HG03135 (cell line): ENCODE results near the gene CHCHD5.
"Not testable (repeated sequence)": the region's sequence is repeated elsewhere in the genome, so short reads cannot be mapped to it uniquely, and the experiment has no call there.

Experiments used
- ATAC-seq: cut with Tn5 transposase; IDR thresholded peaks from one replicate; pipeline ENCODE4 v1.9.1; 2021; ENCODE audit warnings: mild to moderate bottlenecking, moderate library complexity; ENCODE audit not compliant: unreplicated experiment

The CHCHD5 gene

DNA sequence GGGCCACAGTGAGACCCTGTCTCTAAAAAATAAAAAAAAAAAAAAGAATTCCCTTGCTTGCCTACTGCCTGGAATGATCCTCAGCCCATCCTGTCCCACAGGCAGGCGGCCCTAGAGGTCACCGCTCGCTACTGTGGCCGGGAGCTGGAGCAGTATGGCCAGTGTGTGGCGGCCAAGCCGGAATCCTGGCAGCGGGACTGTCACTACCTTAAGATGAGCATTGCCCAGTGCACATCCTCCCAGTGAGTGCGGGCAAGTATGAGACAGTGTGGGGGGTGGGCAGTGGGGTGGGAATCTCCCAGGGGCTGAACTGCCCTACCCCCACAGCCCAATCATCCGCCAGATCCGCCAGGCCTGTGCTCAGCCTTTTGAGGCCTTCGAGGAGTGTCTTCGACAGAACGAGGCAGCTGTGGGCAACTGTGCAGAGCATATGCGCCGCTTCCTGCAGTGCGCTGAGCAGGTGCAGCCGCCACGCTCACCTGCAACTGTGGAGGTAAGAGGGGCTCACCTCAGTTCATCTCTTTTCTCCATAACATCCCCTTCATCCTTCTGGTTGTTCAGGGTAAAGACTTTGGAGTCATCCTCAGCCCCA lies 1.6 kb downstream of the CHCHD5 start:
- no peak for ATAC-seq

DNA sequence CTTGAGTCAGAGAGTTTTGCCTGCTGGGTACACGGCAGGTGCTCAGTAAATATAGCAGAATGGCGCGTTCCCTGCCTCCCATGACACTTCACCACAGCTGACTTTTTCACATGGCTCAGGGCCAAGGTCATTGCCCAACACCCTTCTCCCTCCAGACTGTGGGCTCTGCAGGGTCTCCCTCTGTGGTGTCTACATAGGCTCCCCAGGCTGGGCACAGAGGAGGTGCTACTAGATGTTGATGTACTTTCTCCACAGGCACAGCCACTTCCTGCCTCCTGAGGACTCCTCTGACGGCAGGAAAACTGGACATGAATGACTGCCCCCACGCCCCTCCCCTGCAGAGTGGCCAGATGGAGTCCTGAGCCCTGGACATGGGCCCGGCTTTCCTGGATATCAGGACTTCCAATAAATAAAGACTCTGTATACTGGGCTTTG lies 4.2 kb downstream of the CHCHD5 start:
- no peak for ATAC-seq

DNA sequence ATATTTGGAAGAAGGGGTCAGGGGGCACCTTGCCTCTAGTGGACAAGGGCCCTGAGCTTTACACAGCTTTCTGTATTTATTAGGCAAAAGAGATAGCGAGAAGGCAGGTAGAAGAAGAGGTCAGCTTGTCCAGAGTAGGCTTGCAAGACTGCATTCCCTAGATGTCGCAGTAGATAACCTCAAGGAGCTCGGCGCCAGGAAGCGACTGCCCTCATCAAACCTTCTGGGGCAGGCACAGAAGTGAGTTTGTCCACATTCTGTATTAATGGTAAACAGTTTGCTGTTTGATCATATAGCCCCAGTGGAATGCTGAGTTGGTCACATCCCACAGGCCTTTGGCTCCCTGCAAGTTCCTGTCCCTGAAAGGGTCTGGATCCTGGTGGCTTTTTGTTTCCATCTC lies 7.0 kb downstream of the CHCHD5 start:
- no peak for ATAC-seq

DNA sequence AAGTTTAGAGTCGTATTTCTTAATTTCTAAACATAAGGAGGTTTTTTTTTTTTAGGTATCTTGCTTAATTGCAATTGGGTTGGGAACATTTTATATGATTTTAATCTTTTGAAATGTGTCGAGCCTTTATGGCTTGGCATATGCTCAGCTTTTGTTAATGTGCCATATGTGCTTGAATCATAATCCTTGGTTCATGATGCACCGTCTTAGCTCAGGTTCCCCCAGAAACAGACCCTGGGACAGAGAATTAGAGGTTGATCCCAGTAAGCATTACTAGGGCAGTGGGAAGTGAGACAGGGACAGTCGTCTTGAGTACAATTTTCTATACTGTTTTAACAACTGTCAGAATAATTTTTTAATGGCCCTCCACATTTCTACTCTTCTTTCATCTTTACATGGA lies 9.3 kb downstream of the CHCHD5 start:
- ATAC-seq: no peak

DNA sequence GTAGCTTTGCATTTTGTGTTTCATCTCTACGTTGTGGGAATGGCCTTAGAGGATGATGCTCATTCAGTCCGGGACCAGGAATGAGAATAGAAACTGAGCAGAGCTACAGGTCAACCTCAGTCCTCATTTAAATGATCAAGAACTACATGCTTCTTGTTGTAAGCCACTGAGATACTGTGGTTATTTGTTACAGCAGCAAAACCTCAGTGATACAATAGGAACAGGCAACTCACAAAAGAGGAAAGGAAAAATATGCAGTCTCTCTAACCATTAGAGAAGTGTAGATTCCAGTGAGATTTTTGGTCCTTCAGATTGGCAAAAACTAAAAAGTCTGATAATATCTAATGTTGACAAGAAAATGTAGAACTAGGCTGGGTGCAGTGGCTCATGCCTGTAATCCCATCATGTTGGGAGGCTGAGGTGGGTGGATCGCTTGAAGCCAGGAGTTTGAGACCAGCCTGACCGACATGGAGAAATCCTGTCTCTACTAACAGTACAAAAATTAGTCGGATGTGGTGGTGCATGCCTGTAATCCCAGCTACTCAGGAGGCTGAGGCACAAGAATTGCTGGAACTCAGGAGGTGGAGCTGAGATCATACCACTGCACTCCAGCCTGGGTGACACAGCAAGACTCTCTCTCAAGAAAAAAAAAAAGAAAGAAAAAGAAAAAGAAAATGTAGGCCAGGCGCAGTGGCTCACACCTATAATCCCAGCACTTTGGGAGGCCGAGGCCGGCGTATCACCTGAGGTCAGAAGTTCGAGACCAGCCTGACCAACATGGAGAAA lies 13.3 kb downstream of the CHCHD5 start:
- no peak for ATAC-seq

DNA sequence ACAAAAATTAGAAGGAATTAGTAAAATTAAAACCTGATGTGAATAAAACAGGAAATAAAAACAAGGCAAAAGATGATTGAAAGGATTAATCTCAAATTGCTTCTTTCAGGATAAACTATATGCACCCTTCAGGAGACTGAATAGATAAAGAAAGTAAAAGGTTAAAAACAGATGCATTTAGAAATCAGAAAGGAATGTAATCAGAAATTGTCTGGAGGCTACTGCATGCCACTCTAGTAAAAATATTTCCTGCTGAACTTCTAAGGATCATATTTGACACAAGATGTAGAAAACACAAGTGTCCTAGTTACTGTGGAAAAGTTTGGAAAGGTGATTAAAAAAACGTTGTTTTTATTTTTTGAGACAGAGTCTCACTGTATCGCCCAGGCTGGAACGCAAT lies 16.2 kb downstream of the CHCHD5 start:
- ATAC-seq: no peak

DNA sequence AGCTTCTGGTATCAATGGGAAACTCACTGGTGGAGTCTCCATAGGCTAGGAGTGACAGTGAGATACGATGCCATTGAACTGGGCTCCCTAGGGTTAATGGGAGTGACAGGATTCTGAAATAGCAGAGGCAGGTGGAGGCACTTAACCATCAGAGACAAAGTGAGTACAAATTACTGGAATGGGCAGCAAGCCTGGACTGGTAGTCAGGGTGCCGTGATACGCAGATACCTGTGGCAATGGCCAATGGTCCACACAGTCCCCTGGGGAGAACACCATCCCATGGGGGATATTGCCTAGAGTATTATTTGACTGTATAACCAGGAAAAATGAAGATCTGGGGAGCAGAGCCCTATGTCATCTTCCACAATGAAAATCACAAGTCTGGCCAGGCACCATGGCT lies 17.3 kb downstream of the CHCHD5 start:
- ATAC-seq: no peak

DNA sequence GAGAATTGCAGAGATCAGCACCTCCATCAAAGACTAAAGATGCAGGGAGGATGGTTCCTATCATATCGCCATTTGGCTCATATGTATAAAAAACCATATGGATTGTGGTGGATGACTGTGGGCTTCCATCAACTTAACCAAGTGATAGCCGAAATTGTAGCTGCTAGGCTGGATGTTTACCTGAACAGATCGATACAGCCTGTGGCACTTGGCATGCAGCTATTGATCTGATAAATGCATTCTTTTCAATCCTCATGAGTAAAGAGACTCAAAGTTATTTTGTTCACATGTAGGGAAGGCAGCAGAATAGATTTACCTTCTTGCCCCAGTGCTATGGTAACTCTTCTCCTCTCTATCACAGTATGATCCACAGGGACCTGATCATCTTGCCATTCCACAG lies 18.5 kb downstream of the CHCHD5 start:
- ATAC-seq: no peak

DNA sequence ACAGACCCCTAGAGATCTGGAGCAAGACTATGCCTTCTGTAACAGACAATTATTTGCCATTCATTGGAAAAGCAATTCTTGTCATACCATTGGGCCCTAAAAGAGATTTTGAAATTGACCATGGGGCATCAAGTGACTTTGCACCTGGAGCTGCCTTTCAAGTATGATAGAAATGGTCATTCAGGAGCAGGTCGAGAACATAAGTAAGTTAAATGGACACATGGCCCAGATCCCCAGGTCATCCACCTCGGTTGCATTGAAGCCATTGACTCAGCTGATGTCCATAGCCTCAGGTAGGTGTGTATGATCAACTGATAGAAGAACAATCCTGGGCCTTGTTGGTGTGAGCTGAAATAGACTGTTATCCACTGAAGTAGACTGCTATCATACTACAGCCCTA lies 19.3 kb downstream of the CHCHD5 start:
- ATAC-seq: no peak

DNA sequence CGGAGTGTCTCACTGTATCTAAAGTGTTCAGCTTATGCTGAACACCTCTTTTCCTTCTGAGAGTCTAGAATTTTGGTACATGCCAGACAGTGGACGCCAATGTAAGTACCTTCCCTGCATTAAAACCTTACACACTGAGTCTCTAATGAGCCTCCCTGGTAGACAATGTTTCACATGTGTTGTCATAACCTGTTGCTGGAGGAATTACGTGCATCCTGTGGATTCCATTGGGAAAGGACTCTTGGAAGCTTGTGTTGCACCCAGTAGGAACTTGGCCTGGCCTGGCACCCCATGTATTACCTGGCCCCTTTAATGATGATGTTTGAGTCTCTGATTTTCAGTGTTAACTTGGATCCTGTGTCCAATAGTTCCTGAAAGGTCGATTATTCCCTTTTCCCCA lies 20.5 kb downstream of the CHCHD5 start:
- ATAC-seq: no peak

DNA sequence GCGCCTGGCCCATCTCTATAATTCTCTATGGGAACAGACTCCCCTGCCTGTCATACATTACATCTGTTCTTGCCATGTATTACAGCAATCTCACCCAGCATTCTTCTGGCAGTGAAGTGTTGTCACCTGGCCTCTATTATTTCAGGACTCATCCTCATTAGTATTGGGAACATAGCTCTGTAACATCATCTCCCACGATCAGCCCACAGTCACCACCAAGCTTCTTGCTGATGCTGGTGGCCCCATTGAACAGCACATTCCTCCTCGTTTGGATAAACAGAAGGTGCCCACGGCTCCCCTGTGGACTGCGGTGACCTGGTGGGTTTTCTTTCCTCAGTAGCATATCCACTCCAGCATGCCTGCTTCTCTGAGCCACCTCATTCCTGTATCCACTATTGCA lies 21.5 kb downstream of the CHCHD5 start:
- no peak for ATAC-seq

DNA sequence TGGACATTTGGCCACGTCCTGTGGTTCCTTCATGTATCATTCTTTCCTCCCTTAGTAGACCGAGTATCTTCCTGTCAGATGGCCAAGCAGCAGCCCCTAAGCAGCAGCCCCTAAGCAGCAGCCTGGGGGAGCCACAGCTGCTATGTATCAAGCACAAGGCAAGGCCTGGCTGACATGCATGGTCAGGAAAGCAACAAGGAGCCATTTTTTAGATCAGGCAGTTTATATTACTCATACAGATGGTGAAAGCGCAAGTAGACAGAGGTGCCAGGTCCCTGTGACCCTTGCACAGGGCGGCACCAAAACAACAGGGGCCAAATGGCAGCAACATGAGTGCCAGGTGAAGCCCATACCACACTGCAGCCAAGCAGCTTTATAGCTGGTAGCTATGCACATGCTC lies 22.1 kb downstream of the CHCHD5 start:
- no peak for ATAC-seq

DNA sequence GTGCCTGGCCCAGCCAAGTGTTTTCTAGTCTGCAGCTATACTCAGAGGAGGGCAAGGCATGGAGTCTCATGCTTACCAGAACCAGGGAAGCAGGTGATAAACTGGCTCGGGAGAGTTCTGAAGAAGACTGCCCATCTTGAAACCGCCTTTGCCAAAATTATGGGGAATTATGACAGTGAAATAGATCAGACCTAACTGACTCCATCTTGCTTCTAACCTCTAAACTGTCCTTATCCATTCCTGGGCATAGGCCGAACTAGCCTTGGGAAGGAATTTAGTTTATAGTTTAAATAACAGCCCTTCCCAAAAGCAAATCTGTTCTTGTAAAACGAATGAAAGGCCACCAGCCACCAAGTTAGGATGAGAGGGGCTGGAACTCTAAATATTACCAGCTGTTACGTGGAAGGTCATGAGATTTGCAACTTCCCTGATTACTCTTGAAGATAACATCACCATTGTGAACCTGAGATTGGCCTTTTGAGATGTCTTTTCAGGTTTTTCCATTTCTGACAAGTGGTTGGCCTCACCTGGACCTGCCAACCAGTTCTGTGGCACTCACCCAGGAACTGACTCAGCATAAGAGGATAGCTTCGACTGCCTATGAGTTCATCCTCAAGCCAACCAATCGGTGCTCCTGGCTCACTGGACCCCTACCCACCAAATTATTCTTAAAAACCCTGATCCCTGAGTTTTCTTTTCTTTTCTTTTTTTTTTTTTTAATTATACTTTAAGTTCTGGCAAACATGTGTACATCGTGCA lies 23.4 kb downstream of the CHCHD5 start:
- no peak for ATAC-seq

DNA sequence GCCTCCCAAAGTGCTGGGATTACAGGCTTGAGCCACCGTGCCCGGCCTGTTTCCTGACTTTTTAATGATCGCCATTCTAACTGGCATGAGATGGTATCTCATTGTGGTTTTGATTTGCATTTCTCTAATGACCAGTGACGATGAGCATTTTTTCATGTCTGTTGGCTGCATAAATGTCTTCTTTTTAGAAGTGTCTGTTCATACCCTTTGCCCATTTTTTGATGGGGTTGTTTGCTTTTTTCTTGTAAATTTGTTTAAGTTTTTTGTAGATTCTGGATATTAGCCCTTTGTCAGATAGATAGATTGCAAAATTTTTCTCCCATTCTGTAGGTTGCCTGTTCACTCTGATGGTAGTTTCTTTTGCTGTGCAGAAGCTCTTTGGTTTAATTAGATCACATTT lies 24.9 kb downstream of the CHCHD5 start:
- ATAC-seq: not testable (repeated sequence)

DNA sequence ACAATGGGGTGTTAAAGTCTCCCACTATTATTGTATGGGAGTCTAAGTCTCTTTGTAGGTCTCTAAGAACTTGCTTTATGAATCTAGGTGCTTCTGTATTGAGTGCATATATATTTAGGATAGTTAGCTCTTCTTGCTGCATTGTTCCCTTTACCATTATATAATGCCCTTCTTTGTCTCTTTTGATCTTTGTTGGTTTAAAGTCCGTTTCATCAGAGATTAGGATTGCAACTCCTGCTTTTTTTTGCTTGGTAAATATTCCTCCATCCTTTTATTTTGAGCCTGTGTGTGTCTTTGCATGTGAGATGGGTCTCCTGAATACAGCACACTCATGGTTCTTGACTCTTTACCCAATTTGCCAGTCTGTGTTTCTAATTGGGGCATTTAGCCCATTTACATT lies 27.9 kb downstream of the CHCHD5 start:
- not testable (repeated sequence) for ATAC-seq

DNA sequence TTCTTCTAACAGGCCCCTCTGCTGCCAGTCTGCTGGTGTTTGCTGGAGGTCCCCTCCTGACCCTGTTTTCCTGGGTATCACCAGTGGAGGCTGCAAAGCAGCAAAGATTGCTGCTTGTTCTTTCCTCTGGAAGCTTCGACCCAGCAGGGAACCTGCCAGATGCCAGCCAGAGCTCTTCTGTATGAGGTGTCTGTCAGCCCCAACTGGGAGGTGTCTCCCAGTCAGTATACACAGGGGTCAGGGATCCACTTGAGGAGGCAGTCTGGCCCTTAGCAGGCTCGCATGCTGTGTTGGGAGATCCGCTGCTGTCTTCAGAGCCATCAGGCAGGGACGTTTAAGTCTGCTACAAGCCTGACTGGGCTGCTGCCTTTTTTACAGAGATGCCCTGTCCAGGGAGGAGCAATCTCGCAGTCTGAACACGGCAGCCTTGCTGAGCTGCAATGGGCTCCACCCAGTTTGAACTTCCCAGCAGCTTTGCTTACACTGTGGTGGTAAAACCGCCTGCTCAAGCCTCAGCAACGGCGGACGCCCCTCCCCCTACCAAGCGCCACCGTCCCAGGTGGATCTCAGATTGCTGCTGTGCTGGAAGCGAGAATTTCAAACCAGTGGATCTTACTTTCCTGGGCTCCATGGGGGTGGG lies 29.9 kb downstream of the CHCHD5 start:
- no peak for ATAC-seq

DNA sequence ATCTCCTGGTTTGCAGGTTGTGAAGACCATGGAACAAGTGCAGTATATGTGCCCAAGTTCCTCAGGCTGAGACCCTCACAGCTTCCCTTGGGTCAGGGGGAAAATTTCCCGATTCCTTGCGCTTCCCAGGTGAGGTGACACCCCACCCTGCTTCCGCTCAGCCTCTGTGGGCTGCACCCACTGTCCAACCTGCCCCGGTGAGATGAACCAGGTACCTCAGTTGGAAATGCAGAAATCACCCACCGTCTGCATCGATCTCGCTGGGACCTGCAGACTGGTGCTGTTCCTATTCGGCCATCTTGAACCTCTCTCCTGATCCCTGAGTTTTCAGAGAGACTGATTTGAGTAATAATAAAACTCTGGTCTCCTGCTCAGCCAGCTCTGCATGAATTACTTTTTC lies 30.6 kb downstream of the CHCHD5 start:
- ATAC-seq: no peak

DNA sequence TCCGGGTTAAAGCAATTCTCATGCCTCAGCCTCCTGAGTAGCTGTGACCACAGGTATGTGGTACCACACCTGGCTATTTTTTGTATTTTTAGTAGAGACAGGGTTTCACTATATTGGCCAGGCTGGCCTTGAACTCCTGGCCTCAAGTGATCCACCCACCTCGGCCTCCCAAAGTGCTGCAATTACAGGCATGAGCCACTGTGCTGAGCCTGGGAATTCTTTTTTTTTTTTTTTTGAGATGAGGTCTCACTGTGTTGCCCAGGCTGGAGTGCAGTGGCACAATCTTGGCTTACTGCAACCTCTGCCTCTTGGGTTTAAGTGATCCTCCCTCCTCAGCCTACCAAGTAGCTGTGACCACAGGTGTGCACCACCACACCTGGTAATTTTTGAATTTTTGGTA lies 31.4 kb downstream of the CHCHD5 start:
- not testable (repeated sequence) for ATAC-seq

DNA sequence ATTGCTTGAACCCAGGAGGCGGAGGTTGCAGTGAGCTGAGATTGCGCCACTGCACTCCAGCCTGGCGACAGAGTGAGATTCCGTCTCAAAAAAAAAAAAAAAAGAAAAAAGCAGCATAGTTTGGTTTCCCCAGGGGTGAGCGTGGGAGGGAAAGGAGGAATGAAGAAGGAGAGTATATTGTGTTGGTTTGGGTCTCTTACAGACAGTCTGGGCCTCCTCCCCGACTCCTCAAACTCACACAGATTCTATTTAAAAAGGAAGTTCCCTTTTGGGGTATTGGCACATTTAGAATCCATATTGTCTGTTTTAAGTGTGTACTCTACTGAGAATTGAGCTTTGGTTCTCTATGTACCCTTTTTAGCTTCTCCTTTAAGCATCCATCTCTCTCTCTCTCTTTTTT lies 34.0 kb downstream of the CHCHD5 start:
- no peak for ATAC-seq

DNA sequence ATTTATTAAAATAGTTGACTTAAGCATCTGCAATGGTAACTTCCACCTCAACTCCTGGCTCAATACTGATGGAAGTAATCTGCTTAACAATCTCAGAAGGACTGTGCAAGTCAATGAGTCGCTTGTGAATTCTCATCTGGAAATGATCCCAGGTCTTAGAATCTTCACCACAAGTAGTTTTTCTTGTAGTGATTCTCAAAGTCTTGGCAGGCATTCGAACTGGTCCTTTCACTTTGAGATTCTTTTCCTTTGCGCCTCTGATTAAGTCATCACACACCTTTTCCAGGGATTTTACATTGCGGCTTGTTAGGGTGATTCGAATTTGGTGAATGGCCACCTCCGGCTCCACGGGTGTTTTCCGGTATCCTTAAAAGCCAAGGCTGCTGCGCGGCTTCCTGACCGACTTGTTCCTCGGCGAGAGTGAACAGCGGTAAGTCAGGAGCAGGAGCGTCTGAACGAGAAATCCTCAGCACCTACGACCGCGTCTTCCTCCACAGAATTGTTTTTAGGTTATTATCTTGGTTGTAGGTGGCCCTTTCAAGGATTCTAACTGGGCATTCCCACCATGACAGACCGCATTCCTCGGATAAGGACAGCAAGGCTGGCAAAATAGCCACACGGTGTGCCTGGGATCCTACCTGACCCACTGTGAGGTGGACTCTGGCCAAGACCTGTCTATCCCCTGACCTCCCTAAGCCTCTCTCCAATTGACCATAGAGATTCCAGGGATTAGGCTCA lies 37.5 kb downstream of the CHCHD5 start:
- no peak for ATAC-seq

DNA sequence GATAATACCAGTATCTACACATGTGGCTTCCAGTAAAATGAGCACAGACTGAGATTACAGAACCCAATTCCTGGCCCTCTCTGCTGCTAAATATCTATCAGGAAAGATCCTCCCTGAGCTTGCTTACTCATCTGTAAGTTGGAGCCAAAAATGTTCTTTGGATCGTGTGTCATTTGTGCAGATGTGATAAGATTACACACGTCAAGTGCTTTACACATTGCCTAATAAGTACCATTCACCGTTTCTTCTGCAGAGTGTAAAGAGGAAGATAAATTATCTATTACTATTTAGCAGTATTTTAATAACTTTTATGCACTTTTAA lies 38.1 kb downstream of the CHCHD5 start:
- ATAC-seq: no peak
